HEK293 (cell line): ENCODE measurements around the gene DIS3L.

Source experiments
- BCL11A ChIP-seq: fragments of 450-650 bp; formaldehyde crosslinking; IDR thresholded peaks from 2 replicates; pipeline ENCODE4 v1.5.1; 2016; ENCODE audit warnings: low read depth, missing biosample characterization, missing genetic modification characterization
- GLIS1 ChIP-seq: fragments of 450-650 bp; formaldehyde crosslinking; IDR thresholded peaks from 2 replicates; pipeline ENCODE4 v1.5.1; 2016; ENCODE audit warnings: missing biosample characterization, missing genetic modification characterization
- HOXC10 ChIP-seq: sonication (generic); formaldehyde crosslinking; IDR thresholded peaks from 2 replicates; pipeline ENCODE4 v1.8.1; 2023; ENCODE audit warnings: mild to moderate bottlenecking, missing genetic modification reagents
- IKZF3 ChIP-seq: fragments of 450-650 bp; IDR thresholded peaks from 2 replicates; pipeline ENCODE4 v1.5.0; 2018; ENCODE audit warnings: missing biosample characterization, mild to moderate bottlenecking, missing genetic modification characterization, moderate library complexity
- PBX3 ChIP-seq: sonication (generic); formaldehyde crosslinking; IDR thresholded peaks from 2 replicates; pipeline ENCODE4 v1.8.1; 2022; ENCODE audit warnings: mild to moderate bottlenecking, moderate library complexity, missing genetic modification reagents
- SP7 ChIP-seq: fragments of 450-650 bp; formaldehyde crosslinking; IDR thresholded peaks from 2 replicates; pipeline ENCODE4 v1.5.1; 2016; ENCODE audit warnings: missing biosample characterization, missing genetic modification characterization
- ZBTB10 ChIP-seq: fragments of 450-650 bp; formaldehyde crosslinking; IDR thresholded peaks from 2 replicates; pipeline ENCODE4 v1.5.1; 2016; ENCODE audit warnings: missing biosample characterization, missing genetic modification characterization
- ZBTB20 ChIP-seq: fragments of 450-650 bp; formaldehyde crosslinking; IDR thresholded peaks from 2 replicates; pipeline ENCODE4 v1.5.1; 2016; ENCODE audit warnings: missing biosample characterization, missing genetic modification characterization
- ZBTB8A ChIP-seq: fragments of 450-650 bp; formaldehyde crosslinking; IDR thresholded peaks from 2 replicates; pipeline ENCODE4 v1.5.1; 2016; ENCODE audit warnings: missing biosample characterization, missing genetic modification characterization
- ZNF146 ChIP-seq: fragments of 450-650 bp; formaldehyde crosslinking; IDR thresholded peaks from 2 replicates; pipeline ENCODE4 v1.5.1; 2016; ENCODE audit warnings: missing biosample characterization, missing genetic modification characterization
- ZNF174 ChIP-seq: fragments of 450-650 bp; formaldehyde crosslinking; IDR thresholded peaks from 2 replicates; pipeline ENCODE4 v1.5.0; 2017; ENCODE audit warnings: missing biosample characterization, mild to moderate bottlenecking, missing genetic modification characterization
- ZNF324 ChIP-seq: fragments of 450-650 bp; formaldehyde crosslinking; IDR thresholded peaks from 2 replicates; pipeline ENCODE4 v1.5.1; 2016; ENCODE audit warnings: missing biosample characterization, missing genetic modification characterization
- ZNF335 ChIP-seq: fragments of 450-650 bp; formaldehyde crosslinking; conservative IDR thresholded peaks from 2 replicates; pipeline ENCODE4 v1.5.1; 2016; ENCODE audit warnings: missing biosample characterization, missing genetic modification characterization
- ZNF501 ChIP-seq: fragments of 450-650 bp; formaldehyde crosslinking; IDR thresholded peaks from 2 replicates; pipeline ENCODE4 v1.5.1; 2016; ENCODE audit warnings: missing biosample characterization, missing genetic modification characterization
- ZNF548 ChIP-seq: fragments of 450-650 bp; formaldehyde crosslinking; IDR thresholded peaks from 2 replicates; pipeline ENCODE4 v1.5.1; 2016; ENCODE audit warnings: missing biosample characterization, missing genetic modification characterization
- ZNF654 ChIP-seq: fragments of 450-650 bp; formaldehyde crosslinking; IDR thresholded peaks from 2 replicates; pipeline ENCODE4 v1.5.1; 2016; ENCODE audit warnings: low read depth, missing biosample characterization, missing genetic modification characterization
- ZNF830 ChIP-seq: fragments of 450-650 bp; IDR thresholded peaks from 2 replicates; pipeline ENCODE4 v1.5.0; 2018; ENCODE audit warnings: missing biosample characterization, missing genetic modification characterization, low read depth, mild to moderate bottlenecking, moderate library complexity
- TF ChIP-seq, protein P1 (sequence below): fragments of 450-650 bp; formaldehyde crosslinking; IDR thresholded peaks from 2 replicates; pipeline ENCODE4 v1.5.0; 2017; ENCODE audit warnings: missing biosample characterization, missing genetic modification characterization, borderline replicate concordance
- TF ChIP-seq, protein P2 (sequence below): fragments of 450-650 bp; formaldehyde crosslinking; IDR thresholded peaks from 2 replicates; pipeline ENCODE4 v1.5.1; 2016; ENCODE audit warnings: missing biosample characterization, missing genetic modification characterization
- TF ChIP-seq, protein P3 (sequence below): fragments of 450-650 bp; formaldehyde crosslinking; IDR thresholded peaks from 2 replicates; pipeline ENCODE4 v1.5.1; 2016; ENCODE audit warnings: missing biosample characterization, missing genetic modification characterization
- TF ChIP-seq, protein P4 (sequence below): fragments of 450-650 bp; formaldehyde crosslinking; IDR thresholded peaks from 2 replicates; pipeline ENCODE4 v1.5.1; 2016; ENCODE audit warnings: missing biosample characterization, missing genetic modification characterization
- TF ChIP-seq, protein P5 (sequence below): fragments of 450-650 bp; formaldehyde crosslinking; IDR thresholded peaks from 2 replicates; pipeline ENCODE4 v1.5.1; 2016; ENCODE audit warnings: missing biosample characterization, missing genetic modification characterization

DIS3L gene

DNA sequence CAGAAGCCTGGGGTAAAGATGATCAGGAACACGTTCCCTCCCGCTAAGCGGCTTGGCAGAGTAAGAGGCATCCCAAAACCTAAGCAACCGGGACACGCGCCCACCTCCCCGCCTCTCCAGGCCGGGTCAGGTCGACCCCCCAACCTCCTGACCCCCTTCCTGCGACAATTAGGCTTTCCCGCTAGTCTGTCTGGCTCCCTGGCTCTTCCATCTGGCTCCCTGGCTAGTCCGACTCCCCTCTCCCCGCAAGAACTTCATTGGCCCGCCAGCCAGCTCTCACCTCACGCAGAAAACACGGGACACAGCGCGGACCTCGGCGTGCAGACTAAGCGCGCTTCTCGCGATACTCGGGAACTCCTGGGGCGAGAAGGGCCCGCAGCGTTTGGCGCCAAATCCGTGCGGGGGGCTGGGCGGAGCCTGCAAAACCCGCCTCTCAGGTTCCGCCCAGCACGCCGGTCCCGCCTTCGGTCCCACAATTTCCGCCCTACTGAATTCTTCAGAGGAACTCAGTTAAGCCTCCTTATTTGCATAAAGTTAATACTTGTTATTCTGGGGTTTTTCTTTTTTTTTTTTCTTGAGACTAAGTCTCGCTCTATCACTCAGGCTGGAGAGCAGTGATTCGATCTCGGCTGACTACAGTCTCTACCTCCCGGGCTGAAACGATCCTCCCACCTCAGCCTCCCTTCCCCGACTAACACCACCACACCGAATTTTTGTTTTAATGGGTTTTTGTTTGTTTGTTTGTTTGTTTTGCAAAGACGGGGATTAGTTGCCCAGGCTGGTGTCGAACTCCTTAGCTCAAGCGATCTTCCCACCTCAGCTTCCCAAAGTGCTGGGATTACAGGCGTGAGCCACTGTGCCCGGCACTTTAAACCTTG is 63.2 kb downstream of the DIS3L start, which contains the start of gene TIPIN (continued):
- TF ChIP-seq, protein P1, sequence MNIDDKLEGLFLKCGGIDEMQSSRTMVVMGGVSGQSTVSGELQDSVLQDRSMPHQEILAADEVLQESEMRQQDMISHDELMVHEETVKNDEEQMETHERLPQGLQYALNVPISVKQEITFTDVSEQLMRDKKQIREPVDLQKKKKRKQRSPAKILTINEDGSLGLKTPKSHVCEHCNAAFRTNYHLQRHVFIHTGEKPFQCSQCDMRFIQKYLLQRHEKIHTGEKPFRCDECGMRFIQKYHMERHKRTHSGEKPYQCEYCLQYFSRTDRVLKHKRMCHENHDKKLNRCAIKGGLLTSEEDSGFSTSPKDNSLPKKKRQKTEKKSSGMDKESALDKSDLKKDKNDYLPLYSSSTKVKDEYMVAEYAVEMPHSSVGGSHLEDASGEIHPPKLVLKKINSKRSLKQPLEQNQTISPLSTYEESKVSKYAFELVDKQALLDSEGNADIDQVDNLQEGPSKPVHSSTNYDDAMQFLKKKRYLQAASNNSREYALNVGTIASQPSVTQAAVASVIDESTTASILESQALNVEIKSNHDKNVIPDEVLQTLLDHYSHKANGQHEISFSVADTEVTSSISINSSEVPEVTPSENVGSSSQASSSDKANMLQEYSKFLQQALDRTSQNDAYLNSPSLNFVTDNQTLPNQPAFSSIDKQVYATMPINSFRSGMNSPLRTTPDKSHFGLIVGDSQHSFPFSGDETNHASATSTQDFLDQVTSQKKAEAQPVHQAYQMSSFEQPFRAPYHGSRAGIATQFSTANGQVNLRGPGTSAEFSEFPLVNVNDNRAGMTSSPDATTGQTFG (tag by site-specific recombination): no peak
- TF ChIP-seq IKZF3 (tag by site-specific recombination) (peak; percentile 28; the same call in 1 of the 2 replicates), ZNF654 (tag by site-specific recombination) (no peak), ZNF830 (tag by site-specific recombination) (no peak), HOXC10 (CRISPR knock-in tag) (no peak), ZNF324 (tag by site-specific recombination) (peak; percentile 69; the same call in 1 of the 2 replicates), ZNF146 (tag by site-specific recombination) (peak; percentile 41; the same call in 1 of the 2 replicates), ZNF335 (tag by site-specific recombination) (peak; percentile 95), PBX3 (CRISPR knock-in tag) (0 out of 2 replicates have a peak, but pooled peaks have one; percentile 44), ZBTB20 (tag by site-specific recombination) (peak; percentile 66), BCL11A (peak; percentile 36; the same call in 1 of the 2 replicates), ZNF548 (tag by site-specific recombination) (0 out of 2 replicates have a peak, but pooled peaks have one; percentile 6), ZNF501 (tag by site-specific recombination) (peak; percentile 94), SP7 (tag by site-specific recombination) (peak; percentile 80), ZNF174 (no peak), GLIS1 (tag by site-specific recombination) (peak; percentile 99), ZBTB8A (tag by site-specific recombination) (peak; percentile 66), ZBTB10 (peak; percentile 84)
- TF ChIP-seq, protein P2, sequence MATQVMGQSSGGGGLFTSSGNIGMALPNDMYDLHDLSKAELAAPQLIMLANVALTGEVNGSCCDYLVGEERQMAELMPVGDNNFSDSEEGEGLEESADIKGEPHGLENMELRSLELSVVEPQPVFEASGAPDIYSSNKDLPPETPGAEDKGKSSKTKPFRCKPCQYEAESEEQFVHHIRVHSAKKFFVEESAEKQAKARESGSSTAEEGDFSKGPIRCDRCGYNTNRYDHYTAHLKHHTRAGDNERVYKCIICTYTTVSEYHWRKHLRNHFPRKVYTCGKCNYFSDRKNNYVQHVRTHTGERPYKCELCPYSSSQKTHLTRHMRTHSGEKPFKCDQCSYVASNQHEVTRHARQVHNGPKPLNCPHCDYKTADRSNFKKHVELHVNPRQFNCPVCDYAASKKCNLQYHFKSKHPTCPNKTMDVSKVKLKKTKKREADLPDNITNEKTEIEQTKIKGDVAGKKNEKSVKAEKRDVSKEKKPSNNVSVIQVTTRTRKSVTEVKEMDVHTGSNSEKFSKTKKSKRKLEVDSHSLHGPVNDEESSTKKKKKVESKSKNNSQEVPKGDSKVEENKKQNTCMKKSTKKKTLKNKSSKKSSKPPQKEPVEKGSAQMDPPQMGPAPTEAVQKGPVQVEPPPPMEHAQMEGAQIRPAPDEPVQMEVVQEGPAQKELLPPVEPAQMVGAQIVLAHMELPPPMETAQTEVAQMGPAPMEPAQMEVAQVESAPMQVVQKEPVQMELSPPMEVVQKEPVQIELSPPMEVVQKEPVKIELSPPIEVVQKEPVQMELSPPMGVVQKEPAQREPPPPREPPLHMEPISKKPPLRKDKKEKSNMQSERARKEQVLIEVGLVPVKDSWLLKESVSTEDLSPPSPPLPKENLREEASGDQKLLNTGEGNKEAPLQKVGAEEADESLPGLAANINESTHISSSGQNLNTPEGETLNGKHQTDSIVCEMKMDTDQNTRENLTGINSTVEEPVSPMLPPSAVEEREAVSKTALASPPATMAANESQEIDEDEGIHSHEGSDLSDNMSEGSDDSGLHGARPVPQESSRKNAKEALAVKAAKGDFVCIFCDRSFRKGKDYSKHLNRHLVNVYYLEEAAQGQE (tag by site-specific recombination): peak; percentile 45; the same call in 1 of the 2 replicates
- TF ChIP-seq, protein P3, sequence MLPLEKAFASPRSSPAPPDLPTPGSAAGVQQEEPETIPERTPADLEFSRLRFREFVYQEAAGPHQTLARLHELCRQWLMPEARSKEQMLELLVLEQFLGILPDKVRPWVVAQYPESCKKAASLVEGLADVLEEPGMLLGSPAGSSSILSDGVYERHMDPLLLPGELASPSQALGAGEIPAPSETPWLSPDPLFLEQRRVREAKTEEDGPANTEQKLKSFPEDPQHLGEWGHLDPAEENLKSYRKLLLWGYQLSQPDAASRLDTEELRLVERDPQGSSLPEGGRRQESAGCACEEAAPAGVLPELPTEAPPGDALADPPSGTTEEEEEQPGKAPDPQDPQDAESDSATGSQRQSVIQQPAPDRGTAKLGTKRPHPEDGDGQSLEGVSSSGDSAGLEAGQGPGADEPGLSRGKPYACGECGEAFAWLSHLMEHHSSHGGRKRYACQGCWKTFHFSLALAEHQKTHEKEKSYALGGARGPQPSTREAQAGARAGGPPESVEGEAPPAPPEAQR (tag by site-specific recombination): peak; percentile 29; the same call in 1 of the 2 replicates
- TF ChIP-seq, protein P4, sequence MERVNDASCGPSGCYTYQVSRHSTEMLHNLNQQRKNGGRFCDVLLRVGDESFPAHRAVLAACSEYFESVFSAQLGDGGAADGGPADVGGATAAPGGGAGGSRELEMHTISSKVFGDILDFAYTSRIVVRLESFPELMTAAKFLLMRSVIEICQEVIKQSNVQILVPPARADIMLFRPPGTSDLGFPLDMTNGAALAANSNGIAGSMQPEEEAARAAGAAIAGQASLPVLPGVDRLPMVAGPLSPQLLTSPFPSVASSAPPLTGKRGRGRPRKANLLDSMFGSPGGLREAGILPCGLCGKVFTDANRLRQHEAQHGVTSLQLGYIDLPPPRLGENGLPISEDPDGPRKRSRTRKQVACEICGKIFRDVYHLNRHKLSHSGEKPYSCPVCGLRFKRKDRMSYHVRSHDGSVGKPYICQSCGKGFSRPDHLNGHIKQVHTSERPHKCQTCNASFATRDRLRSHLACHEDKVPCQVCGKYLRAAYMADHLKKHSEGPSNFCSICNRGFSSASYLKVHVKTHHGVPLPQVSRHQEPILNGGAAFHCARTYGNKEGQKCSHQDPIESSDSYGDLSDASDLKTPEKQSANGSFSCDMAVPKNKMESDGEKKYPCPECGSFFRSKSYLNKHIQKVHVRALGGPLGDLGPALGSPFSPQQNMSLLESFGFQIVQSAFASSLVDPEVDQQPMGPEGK (tag by site-specific recombination): peak; percentile 88
- TF ChIP-seq, protein P5, sequence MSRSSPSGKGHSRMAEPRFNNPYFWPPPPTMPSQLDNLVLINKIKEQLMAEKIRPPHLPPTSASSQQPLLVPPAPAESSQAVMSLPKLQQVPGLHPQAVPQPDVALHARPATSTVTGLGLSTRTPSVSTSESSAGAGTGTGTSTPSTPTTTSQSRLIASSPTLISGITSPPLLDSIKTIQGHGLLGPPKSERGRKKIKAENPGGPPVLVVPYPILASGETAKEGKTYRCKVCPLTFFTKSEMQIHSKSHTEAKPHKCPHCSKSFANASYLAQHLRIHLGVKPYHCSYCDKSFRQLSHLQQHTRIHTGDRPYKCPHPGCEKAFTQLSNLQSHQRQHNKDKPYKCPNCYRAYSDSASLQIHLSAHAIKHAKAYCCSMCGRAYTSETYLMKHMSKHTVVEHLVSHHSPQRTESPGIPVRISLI (tag by site-specific recombination): peak; percentile 61
